Fibroblast of upper back skin (primary cell): ENCODE data around the gene SYT7.
"Not testable (repeated sequence)": the region's sequence is repeated elsewhere in the genome, so short reads cannot be mapped to it uniquely, and the experiment has no call there.

Source experiments
- DNase-seq: peaks from one replicate; pipeline ENCODE4 v3.0.0-alpha.2; 2013

Gene SYT7

DNA sequence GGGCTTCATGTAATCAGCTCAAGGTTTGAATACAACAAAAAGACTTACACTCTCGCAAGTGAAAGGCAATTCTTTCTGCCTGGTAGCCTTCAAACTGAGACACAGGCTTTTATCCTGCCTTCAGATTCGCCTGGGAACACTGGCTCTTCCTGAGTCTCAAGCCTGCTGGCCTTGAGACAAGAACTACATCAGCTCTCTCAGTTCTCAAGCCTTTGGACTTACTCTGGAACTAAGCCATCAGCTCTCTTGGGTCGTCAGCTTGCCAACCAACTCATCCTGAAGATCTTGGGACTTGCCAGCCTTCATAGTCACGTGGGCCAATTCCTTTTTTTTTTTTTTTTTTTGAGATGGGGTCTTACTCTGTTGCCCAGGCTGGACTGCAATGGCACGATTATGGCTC is 108.0 kb downstream of the SYT7 start:
- DNase-seq: peak; percentile 40

DNA sequence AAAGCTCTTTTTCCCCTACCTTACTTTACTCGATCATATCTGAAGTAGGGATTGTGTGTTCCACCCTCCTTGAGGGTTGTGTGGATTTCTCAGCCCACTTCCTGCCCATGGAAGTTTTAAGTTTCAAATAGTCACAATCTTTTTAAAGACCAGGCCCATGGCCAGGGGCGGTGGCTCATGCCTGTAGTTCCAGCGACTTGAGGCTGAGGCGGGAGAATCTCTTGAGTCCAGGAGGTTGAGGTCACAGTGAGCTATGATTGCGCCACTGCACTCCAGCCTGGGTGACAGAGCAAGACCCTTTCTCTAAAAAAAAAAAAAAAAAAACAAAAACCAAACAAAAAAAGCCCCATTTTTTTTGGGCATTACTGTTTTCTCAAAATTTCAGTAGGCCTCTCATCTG is 108.6 kb downstream of the SYT7 start:
- DNase-seq: no peak

DNA sequence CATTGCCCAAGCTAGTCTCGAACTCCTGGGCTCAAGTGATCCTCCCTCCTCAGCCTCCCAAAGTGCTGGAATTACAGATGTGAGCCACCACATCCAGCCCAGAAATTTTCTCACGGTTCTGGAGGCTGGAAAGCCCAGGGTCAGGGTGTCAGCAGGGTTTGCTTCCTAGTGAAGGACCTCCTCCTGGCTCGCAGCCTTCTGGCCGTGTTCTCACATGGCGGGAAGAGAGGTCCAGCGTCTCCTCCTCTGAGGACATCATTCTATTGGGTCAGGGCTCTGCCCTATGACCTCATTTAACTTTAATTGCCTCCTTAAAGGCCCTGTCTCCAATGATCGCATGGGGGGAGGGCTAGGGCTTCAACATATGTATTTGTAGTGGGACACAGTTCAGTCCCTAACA is 112.9 kb downstream of the SYT7 start:
- DNase-seq: no peak

DNA sequence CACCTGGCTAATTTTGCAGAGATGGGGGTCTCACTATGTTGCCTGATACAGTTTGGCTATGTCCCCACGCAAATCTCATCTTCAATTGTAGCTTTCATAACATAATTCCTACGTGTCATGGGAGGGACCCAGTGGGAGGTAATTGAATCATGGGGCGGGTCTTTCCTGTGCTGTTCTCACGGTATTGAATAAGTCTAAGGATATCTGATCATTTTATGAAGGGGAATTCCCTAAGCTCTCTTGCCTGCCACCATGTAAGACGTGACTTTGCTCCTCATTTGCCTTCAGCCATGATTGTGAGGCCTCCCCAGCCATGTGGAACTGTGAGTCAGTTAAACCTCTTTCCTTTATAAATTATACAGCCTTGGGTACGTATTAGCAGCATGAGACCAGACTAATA is 113.3 kb downstream of the SYT7 start:
- not testable (repeated sequence) for DNase-seq
